Sigmoid colon (tissue), 4 donors: ENCODE data around the gene PAPPA.

Source experiments
- CTCF ChIP-seq, 4 experiments: fragments of 450-650 bp in 3 of 4; fragments of 200-600 bp in 1 of 4; IDR thresholded peaks; one replicate each; pipeline ENCODE4 v1.5.1; 2016 to 2019; ENCODE audit warnings: antibody characterized with exemption in 4 of 4, mild to moderate bottlenecking in 3 of 4, moderate library complexity in 2 of 4
- EP300 ChIP-seq, 4 donors: sonication (generic); formaldehyde crosslinking; IDR thresholded peaks; one replicate each; pipeline ENCODE4 v1.6.1; 2017; ENCODE audit warnings: antibody characterized with exemption in 4 of 4
- POLR2A ChIP-seq, 2 donors: fragments of 450-650 bp; IDR thresholded peaks; one replicate each; pipeline ENCODE4 v1.6.1; 2016; ENCODE audit warnings: antibody characterized with exemption in 2 of 2, mild to moderate bottlenecking in 2 of 2, moderate library complexity in 2 of 2
- POLR2AphosphoS5 ChIP-seq, 4 donors: sonication (generic); formaldehyde crosslinking; IDR thresholded peaks; one replicate each; pipeline ENCODE4 v1.6.1; 2017; ENCODE audit warnings: antibody characterized with exemption in 4 of 4

GRCh38 chr9:116345817-116346216 lies 192.2 kb downstream of the PAPPA start:
- TF ChIP-seq POLR2A (IDR thresholded peaks at IDR 0.05) (no peak), POLR2AphosphoS5 (IDR thresholded peaks at IDR 0.05) (no peak), CTCF (IDR thresholded peaks at IDR 0.05) (no peak), EP300 (IDR thresholded peaks at IDR 0.05) (no peak)
